HFFc6 (cell line): ENCODE results near the gene UIMC1. TPM values are rescaled to one million over a fixed set of nuclear protein-coding genes. Genes with fewer than 3 reads are reported as not detected.

Experiments used
- DNase-seq: peaks from one replicate; pipeline ENCODE4 v3.0.0-alpha.2; 2018
- H3K27ac Mint-ChIP-seq: 2 replicates; pipeline ENCODE4 v1.8.0; 2020; ENCODE audit warnings: mild to moderate bottlenecking, mixed read lengths
- H3K27me3 Mint-ChIP-seq: 2 replicates; pipeline ENCODE4 v1.8.0; 2021; ENCODE audit warnings: mild to moderate bottlenecking, moderate library complexity, mixed read lengths; ENCODE audit not compliant: insufficient read depth
- H3K36me3 Mint-ChIP-seq: 2 replicates; pipeline ENCODE4 v1.8.0; 2021; ENCODE audit warnings: low read depth, mixed read lengths
- H3K4me1 Mint-ChIP-seq: 2 replicates; pipeline ENCODE4 v1.8.0; 2020; ENCODE audit warnings: low read depth, mixed read lengths
- H3K4me3 Mint-ChIP-seq: 2 replicates; pipeline ENCODE4 v1.8.0; 2020; ENCODE audit warnings: mild to moderate bottlenecking, moderate library complexity, mixed read lengths
- H3K9me3 Mint-ChIP-seq: 2 replicates; pipeline ENCODE4 v1.8.0; 2020; ENCODE audit warnings: mild to moderate bottlenecking, mixed read lengths
- CTCF ChIP-seq: fragments of 200-600 bp; sonication (generic); IDR thresholded peaks from 2 replicates; pipeline ENCODE4 v1.5.0; 2021; ENCODE audit warnings: antibody characterized with exemption, mild to moderate bottlenecking
- total RNA-seq, 6 experiments: library from RNA; stranded (reverse); fragmentation: NEBNext Ultra II Directional; extraction: Animal tissue kit (Norgen Biotek cat#: 25700); gene quantifications; 2 replicates in 1 of 6; 3 replicates in 5 of 6; pipeline ENCODE4 v1.2.3, GENCODE V29; 2021

UIMC1 gene
- total RNA-seq, 6 experiments from 2014 or later: 19.8 to 34.4 (median 23.6) TPM

GRCh38 chr5:176860381-176860780 is 146.2 kb downstream of the UIMC1 start:
- H3K27me3 Mint-ChIP-seq: peaks cover 44% of the 10 kb centered on the region
- no peak for TF ChIP-seq CTCF

GRCh38 chr5:176859916-176860315 is 146.7 kb downstream of the UIMC1 start:
- Mint-ChIP-seq H3K4me3 (no peak overlapping the region), H3K27ac (no peak overlapping the region), H3K36me3 (no peaks in the 10 kb centered on the region), H3K9me3 (no peaks in the 10 kb centered on the region), H3K27me3 (peaks cover 44% of the 10 kb centered on the region), H3K4me1 (no peaks in the 10 kb centered on the region)
- no peak for TF ChIP-seq CTCF
- no peak for DNase-seq

More at GRCh38 chr5:176860381-176860780, 146.2 kb downstream of the UIMC1 start:
- no peak overlapping the region for H3K27ac Mint-ChIP-seq
- H3K9me3 Mint-ChIP-seq: no peaks in the 10 kb centered on the region
- H3K4me3 Mint-ChIP-seq: no peak overlapping the region
- no peaks in the 10 kb centered on the region for H3K4me1 Mint-ChIP-seq
- no peak for DNase-seq
- H3K36me3 Mint-ChIP-seq: no peaks in the 10 kb centered on the region

GRCh38 chr5:176857894-176858273 is 148.7 kb downstream of the UIMC1 start:
- H3K4me3 Mint-ChIP-seq: no peak overlapping the region
- H3K27me3 Mint-ChIP-seq: peaks cover 43% of the 10 kb centered on the region
- DNase-seq: no peak
- TF ChIP-seq CTCF: no peak
- H3K9me3 Mint-ChIP-seq: no peaks in the 10 kb centered on the region
- no peaks in the 10 kb centered on the region for H3K4me1 Mint-ChIP-seq
- no peak overlapping the region for H3K27ac Mint-ChIP-seq
- H3K36me3 Mint-ChIP-seq: no peaks in the 10 kb centered on the region

- DNase-seq: peak; percentile 21
- Mint-ChIP-seq H3K27me3 (peaks cover 42% of the 10 kb centered on the region), H3K27ac (no peak overlapping the region), H3K4me3 (no peak overlapping the region), H3K36me3 (no peaks in the 10 kb centered on the region), H3K9me3 (no peaks in the 10 kb centered on the region), H3K4me1 (no peaks in the 10 kb centered on the region)
- TF ChIP-seq CTCF: no peak
Observed at GRCh38 chr5:176857216-176857893, 149.2 kb downstream of the UIMC1 start.

GRCh38 chr5:176856746-176857145 is 149.8 kb downstream of the UIMC1 start:
- no peaks in the 10 kb centered on the region for H3K36me3 Mint-ChIP-seq
- no peaks in the 10 kb centered on the region for H3K9me3 Mint-ChIP-seq
- H3K4me3 Mint-ChIP-seq: no peak overlapping the region
- no peak for TF ChIP-seq CTCF
- no peak for DNase-seq
- H3K27ac Mint-ChIP-seq: no peak overlapping the region
- H3K4me1 Mint-ChIP-seq: no peaks in the 10 kb centered on the region
- H3K27me3 Mint-ChIP-seq: peaks cover 42% of the 10 kb centered on the region
